NCI-H146 treated with DMSO at 0.1 percent for 48 hours (cell line): ENCODE data around the gene UCK1.

Experiments
- DNase-seq: peaks from one replicate; lab custom pipeline; 2025; ENCODE audit not compliant: unreplicated experiment; lab: John Stamatoyannopoulos, UW

Gene UCK1

DNA sequence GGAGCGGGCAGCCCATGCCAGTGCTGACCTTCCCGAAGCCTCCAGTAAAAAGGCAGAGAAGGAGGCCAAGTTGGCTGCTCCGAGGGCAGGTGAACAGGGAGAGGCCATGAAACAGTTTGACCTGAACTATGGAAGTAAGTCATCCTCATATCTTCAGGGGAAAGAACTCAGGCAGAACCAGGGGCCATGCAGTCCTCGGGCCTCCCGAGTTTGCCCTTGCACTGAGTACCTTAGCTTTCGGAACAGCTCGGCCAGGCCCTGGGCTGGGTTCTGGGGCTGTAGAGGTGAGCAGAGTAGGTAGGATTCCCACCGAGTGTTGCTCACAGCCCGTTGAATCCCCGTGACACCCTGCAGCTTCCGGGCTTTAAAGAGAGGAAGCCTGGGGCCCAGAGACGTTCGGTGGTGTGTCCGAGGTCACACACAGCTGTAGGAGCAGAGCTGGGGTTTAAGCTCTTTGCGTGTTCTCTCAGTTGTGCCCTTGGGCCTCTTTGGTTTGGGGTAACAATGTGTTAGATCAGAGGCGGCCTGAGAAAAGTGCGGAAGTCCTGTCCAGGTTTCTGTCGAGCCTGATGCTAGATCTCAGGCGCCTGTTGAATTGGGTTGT lies 53.1 kb downstream of the UCK1 start:
- no peak for DNase-seq

DNA sequence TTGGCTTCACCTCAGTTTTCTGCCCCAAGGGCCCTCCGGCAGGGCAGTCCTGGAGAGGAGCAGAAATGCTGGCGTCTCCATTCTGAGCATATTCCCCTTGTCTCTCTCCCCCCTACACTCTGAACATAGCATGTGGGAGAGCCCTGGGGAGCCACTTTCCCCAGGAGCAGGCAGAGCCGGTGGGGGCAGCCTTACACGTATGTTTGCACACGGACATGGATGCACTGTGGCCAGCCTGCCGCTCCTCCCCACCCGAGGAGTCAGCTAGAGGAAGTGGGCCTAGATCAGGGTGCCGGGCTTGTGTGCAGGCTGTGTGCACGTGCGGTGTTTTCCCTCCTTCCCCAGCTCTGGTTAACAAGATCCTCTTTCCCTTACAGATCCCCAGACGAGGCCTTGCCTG lies 53.7 kb downstream of the UCK1 start:
- no peak for DNase-seq

DNA sequence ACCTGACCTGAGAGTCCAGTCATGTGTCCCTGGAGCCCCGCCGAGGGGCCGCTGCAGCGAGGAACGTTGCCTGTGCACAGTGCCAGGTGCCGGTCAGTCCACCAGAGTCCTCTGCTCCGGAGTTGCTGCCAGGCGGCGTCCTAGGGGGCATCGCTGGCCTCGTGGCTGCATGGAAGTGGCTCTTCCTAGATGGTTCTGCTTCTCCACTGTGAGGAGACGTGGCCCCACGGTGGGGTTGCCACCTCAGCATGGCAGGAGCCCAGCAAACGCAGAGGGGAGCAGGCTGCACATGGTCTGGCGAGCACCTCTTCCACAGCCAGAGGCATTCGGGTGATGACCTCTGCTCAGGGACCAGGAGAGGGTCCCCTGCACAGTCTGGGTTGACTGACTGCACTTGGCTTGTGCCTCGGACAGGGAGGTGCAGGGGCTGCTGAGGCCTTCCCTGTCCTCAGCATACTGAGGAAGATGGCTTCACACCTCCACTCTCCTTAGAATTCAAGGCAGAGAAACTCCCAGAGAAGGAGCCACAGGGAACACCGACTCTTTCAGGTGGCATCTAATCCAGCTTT lies 54.2 kb downstream of the UCK1 start:
- DNase-seq: no peak

DNA sequence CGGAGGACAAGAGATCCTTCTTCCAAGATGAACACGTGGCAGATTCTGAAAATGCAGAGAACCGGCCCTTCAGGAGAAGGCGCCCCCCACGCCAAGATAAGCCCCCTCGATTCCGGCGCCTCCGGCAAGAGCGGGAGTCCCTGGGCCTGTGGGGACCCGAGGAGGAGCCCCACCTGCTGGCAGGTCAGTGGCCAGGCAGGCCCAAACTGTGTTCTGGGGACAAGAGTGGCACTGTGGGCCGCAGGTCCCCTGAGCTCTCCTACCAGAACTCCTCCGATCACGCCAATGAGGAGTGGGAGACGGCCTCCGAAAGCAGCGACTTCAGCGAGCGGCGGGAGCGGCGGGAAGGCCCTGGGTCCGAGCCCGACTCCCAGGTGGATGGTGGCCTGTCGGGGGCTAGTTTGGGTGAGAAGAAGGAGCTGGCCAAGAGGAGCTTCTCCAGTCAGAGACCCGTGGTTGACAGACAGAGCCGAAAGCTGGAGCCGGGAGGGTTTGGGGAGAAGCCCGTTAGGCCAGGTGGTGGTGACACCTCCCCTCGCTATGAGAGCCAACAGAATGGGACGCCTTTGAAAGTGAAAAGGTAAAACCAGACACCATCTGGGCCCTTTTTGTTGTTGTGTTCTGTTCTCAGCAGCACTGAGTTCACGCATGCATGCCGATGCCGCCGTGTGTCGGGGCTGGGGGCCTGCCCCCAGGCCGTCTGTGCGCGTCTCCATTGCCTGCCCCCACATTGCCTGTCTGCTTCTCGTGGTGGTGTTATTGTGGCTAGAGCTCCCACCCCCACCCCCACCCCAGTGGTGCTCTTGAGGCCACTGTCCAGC lies 54.9 kb downstream of the UCK1 start:
- DNase-seq: no peak

DNA sequence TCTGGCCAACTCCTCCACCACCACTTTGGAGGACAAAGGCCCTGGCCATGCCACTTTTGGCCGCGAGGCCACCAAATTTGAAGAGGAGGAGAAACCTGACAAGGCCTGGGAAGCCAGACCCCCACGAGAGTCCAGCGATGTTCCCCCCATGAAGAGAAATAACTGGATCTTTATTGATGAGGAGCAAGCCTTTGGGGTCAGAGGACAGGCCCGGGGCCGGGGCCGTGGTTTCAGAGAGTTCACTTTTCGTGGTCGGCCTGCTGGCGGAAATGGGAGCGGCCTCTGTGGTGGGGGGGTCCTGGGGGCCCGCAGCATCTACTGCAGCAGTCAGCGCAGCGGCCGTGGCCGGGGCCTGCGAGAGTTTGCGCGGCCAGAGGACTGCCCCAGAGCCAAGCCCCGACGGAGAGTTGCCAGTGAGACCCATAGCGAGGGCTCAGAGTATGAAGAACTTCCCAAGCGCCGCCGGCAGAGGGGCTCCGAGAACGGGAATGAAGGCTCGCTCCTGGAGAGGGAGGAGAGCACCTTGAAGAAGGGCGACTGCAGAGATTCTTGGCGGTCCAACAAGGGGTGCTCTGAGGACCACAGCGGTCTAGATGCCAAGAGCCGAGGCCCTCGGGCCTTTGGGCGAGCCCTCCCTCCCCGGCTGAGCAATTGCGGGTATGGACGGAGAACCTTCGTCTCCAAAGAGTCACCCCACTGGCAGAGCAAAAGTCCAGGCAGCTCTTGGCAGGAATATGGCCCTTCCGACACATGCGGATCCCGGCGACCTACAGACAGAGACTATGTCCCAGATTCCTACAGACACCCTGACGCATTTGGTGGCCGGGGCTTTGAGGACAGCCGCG lies 55.7 kb downstream of the UCK1 start:
- no peak for DNase-seq

DNA sequence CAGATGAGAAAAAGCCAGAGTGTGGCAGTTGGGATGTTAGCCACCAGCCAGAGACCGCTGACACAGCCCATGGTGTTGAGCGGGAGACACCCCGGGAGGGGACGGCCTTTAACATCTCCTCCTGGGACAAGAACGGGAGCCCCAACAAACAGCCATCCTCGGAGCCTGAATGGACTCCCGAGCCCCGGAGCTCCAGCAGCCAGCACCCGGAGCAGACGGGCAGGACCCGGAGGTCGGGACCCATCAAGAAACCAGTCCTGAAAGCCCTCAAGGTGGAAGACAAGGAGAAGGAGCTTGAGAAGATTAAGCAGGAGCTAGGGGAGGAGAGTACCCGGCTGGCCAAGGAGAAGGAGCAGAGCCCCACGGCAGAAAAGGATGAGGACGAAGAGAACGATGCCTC lies 56.4 kb downstream of the UCK1 start:
- DNase-seq: no peak

DNA sequence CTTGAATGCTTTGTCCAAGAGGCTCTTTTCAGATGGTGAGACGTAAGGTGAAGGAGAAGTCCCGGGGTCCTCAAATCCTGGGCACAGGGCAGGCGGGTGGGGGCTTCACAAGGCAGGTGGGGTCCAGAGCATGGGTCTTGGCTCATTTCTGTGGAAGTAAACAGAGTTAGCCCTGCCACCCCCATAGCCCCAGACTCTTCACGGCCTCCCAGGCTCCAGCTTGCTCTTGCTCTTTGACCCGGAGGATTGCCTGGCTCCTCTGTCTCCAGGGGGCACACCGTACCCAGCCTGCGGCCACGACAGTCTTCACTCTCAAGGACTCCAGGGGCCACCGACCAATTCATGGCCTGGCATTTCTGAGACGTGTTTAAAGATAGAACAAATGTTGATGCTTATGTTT lies 57.2 kb downstream of the UCK1 start:
- DNase-seq: no peak
